K562 (cell line): ENCODE results near the gene CCND3. TPM values are rescaled to one million over a fixed set of nuclear protein-coding genes. Genes with fewer than 3 reads are reported as not detected.

Experiments used
- PRMT5 ChIP-seq: sonication (generic); formaldehyde crosslinking; IDR thresholded peaks from 2 replicates; pipeline ENCODE4 v1.5.0; 2020; ENCODE audit warnings: missing genetic modification reagents
- polyA plus RNA-seq, 8 experiments: library from polyadenylated mRNA; depleted of rRNA in 4 of 8; stranded (reverse) in 5 of 8; unstranded in 3 of 8; fragments of >200 nt; fragmentation: Nextera tagmentation in 2 of 8; fragmentation: Illumina TruSeq in 1 of 8; extraction: Ambion mirVana in 2 of 8; extraction: Trizol in 1 of 8; gene quantifications; 2 replicates each; pipeline versions ENCODE4 v1.2.1 to v1.2.3, GENCODE V29; 2011 to 2014; ENCODE audit warnings: inconsistent platforms in 1 of 8, missing spikeins in 1 of 8
- total RNA-seq, 7 experiments: library from RNA; depleted of rRNA in 6 of 7; stranded (reverse); fragments of >200 nt in 6 of 7; fragmentation: Illumina TruSeq in 2 of 7; extraction: Trizol in 2 of 7; gene quantifications; 2 replicates each; pipeline versions ENCODE4 v1.2.1 to v1.2.3, GENCODE V29; 2011 to 2021; ENCODE audit warnings: low replicate concordance in 1 of 7
- TF ChIP-seq, protein P1 (sequence below), 2 experiments: fragments of 150-350 bp in 1 of 2; IDR thresholded peaks; 2 replicates each; pipeline ENCODE4 v1.6.1; 2012 to 2016; ENCODE audit warnings: low read depth in 2 of 2, low read length in 2 of 2, mild to moderate bottlenecking in 1 of 2, moderate library complexity in 1 of 2
- TF ChIP-seq, protein P2 (sequence below), 3 experiments: fragments of 200-800 bp in 1 of 3; fragments of 250-450 bp in 1 of 3; fragments of 450-650 bp in 1 of 3; sonication (Bioruptor Pico) in 1 of 3; sonication (Bioruptor generic) in 1 of 3; formaldehyde crosslinking in 1 of 3; IDR thresholded peaks; 2 replicates each; pipeline versions ENCODE4 v1.6.1 to v1.8.0; 2016 to 2022; ENCODE audit warnings: mild to moderate bottlenecking in 2 of 3, missing genetic modification characterization in 2 of 3, missing compliant biosample characterization in 1 of 3, moderate library complexity in 1 of 3
- TF ChIP-seq, protein P3 (sequence below): fragments of 450-650 bp; IDR thresholded peaks from 2 replicates; pipeline ENCODE4 v1.6.1; 2017; ENCODE audit warnings: mild to moderate bottlenecking, moderate library complexity

The CCND3 gene
- total and polyA plus RNA-seq, 9 of the 15 experiments (the other 6 are each of a cell fraction or from before 2014, with no cell fraction given) = 21.5 to 204 (median 97.4) TPM

DNA sequence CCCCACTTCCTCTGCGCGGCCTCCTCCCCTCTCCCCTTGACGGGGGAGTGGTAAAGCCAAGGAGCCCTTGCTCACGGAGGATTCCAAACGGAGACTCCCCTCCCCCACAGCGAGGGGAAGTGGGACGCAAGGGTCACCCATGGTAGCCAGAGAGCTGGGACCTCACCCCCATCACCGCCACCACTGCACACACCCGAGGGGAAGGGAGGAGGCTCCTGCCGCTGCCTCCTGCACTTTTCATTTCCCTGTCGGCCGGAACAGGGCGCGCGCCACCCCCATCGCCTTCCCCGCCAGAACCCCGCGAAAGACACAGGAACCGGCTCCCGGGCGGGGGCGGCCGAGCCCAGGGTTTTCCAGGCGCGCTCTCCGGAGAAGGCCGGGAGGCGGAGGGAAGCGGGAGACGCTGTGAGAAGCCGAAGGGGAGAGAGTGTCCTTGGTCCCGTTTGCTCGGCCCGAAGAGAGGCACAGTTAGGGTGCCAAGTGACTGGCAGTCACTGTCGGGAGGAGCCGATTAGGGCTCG lies 789 bp downstream of the CCND3 start (continued):
- TF ChIP-seq, protein P1, sequence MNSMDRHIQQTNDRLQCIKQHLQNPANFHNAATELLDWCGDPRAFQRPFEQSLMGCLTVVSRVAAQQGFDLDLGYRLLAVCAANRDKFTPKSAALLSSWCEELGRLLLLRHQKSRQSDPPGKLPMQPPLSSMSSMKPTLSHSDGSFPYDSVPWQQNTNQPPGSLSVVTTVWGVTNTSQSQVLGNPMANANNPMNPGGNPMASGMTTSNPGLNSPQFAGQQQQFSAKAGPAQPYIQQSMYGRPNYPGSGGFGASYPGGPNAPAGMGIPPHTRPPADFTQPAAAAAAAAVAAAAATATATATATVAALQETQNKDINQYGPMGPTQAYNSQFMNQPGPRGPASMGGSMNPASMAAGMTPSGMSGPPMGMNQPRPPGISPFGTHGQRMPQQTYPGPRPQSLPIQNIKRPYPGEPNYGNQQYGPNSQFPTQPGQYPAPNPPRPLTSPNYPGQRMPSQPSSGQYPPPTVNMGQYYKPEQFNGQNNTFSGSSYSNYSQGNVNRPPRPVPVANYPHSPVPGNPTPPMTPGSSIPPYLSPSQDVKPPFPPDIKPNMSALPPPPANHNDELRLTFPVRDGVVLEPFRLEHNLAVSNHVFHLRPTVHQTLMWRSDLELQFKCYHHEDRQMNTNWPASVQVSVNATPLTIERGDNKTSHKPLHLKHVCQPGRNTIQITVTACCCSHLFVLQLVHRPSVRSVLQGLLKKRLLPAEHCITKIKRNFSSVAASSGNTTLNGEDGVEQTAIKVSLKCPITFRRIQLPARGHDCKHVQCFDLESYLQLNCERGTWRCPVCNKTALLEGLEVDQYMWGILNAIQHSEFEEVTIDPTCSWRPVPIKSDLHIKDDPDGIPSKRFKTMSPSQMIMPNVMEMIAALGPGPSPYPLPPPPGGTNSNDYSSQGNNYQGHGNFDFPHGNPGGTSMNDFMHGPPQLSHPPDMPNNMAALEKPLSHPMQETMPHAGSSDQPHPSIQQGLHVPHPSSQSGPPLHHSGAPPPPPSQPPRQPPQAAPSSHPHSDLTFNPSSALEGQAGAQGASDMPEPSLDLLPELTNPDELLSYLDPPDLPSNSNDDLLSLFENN (IDR thresholded peaks at IDR 0.05; ENCODE audit: low read depth in 2 of 2, low read length in 2 of 2) = no peak
- TF ChIP-seq, protein P2, sequence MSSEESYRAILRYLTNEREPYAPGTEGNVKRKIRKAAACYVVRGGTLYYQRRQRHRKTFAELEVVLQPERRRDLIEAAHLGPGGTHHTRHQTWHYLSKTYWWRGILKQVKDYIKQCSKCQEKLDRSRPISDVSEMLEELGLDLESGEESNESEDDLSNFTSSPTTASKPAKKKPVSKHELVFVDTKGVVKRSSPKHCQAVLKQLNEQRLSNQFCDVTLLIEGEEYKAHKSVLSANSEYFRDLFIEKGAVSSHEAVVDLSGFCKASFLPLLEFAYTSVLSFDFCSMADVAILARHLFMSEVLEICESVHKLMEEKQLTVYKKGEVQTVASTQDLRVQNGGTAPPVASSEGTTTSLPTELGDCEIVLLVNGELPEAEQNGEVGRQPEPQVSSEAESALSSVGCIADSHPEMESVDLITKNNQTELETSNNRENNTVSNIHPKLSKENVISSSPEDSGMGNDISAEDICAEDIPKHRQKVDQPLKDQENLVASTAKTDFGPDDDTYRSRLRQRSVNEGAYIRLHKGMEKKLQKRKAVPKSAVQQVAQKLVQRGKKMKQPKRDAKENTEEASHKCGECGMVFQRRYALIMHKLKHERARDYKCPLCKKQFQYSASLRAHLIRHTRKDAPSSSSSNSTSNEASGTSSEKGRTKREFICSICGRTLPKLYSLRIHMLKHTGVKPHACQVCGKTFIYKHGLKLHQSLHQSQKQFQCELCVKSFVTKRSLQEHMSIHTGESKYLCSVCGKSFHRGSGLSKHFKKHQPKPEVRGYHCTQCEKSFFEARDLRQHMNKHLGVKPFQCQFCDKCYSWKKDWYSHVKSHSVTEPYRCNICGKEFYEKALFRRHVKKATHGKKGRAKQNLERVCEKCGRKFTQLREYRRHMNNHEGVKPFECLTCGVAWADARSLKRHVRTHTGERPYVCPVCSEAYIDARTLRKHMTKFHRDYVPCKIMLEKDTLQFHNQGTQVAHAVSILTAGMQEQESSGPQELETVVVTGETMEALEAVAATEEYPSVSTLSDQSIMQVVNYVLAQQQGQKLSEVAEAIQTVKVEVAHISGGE (CRISPR knock-in tag; IDR thresholded peaks at IDR 0.05) = peak in 1 of 3 experiments; percentile 15; a peak in 1 of 6 replicates
- TF ChIP-seq PRMT5 (CRISPR knock-in tag) = no peak
- TF ChIP-seq, protein P3, sequence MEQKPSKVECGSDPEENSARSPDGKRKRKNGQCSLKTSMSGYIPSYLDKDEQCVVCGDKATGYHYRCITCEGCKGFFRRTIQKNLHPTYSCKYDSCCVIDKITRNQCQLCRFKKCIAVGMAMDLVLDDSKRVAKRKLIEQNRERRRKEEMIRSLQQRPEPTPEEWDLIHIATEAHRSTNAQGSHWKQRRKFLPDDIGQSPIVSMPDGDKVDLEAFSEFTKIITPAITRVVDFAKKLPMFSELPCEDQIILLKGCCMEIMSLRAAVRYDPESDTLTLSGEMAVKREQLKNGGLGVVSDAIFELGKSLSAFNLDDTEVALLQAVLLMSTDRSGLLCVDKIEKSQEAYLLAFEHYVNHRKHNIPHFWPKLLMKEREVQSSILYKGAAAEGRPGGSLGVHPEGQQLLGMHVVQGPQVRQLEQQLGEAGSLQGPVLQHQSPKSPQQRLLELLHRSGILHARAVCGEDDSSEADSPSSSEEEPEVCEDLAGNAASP = no peak
